T-helper 1 cell treated with Interleukin-12 subunit alpha and Interleukin-12 subunit beta and Interleukin-4 antibody, amounts not matched to agents 30 μg/mL and 1 μg/mL, for 36 hours (primary cell): ENCODE data around the gene RHOB.
"Not testable (repeated sequence)": the region's sequence is repeated elsewhere in the genome, so short reads cannot be mapped to it uniquely, and the experiment has no call there.

Experiments used
- H3K27ac Mint-ChIP-seq: one replicate; pipeline ENCODE4 v1.8.0; 2021; ENCODE audit warnings: mild to moderate bottlenecking, mixed read lengths
- H3K27me3 Mint-ChIP-seq: one replicate; pipeline ENCODE4 v1.8.0; 2021; ENCODE audit warnings: low read depth, mixed read lengths
- H3K36me3 Mint-ChIP-seq: one replicate; pipeline ENCODE4 v1.8.0; 2021; ENCODE audit warnings: low read depth, mixed read lengths
- H3K4me1 Mint-ChIP-seq: one replicate; pipeline ENCODE4 v1.8.0; 2021; ENCODE audit warnings: low read depth, mixed read lengths
- H3K4me3 Mint-ChIP-seq: one replicate; pipeline ENCODE4 v1.8.0; 2021; ENCODE audit warnings: mild to moderate bottlenecking, moderate library complexity, mixed read lengths
- H3K9me3 Mint-ChIP-seq: one replicate; pipeline ENCODE4 v1.8.0; 2021; ENCODE audit warnings: mixed read lengths

The RHOB gene

GRCh38 chr2:20428717-20429490, 18.0 kb upstream of the RHOB start:
- Mint-ChIP-seq H3K27ac (no peak overlapping the region), H3K9me3 (no peaks in the 10 kb centered on the region), H3K36me3 (no peaks in the 10 kb centered on the region), H3K4me3 (no peak overlapping the region), H3K27me3 (no peaks in the 10 kb centered on the region), H3K4me1 (peaks cover 29% of the 10 kb centered on the region)

- H3K9me3 Mint-ChIP-seq = no peaks in the 10 kb centered on the region
- H3K36me3 Mint-ChIP-seq = no peaks in the 10 kb centered on the region
- H3K4me3 Mint-ChIP-seq = no peak overlapping the region
- peaks cover 25% of the 10 kb centered on the region for H3K4me1 Mint-ChIP-seq
- H3K27me3 Mint-ChIP-seq = no peaks in the 10 kb centered on the region
- no peak overlapping the region for H3K27ac Mint-ChIP-seq
Observed at GRCh38 chr2:20429528-20429927, 17.3 kb upstream of the RHOB start.

GRCh38 chr2:20430035-20430434, 16.8 kb upstream of the RHOB start:
- Mint-ChIP-seq H3K9me3 (no peaks in the 10 kb centered on the region), H3K27me3 (peaks cover 2% of the 10 kb centered on the region), H3K4me3 (no peak overlapping the region), H3K27ac (no peak overlapping the region), H3K4me1 (peaks cover 20% of the 10 kb centered on the region), H3K36me3 (no peaks in the 10 kb centered on the region)

GRCh38 chr2:20430461-20431300, 16.2 kb upstream of the RHOB start:
- Mint-ChIP-seq H3K27me3 (peaks cover 3% of the 10 kb centered on the region), H3K4me1 (peaks cover 16% of the 10 kb centered on the region), H3K36me3 (no peaks in the 10 kb centered on the region)

GRCh38 chr2:20431301-20431698, 15.6 kb upstream of the RHOB start:
- H3K4me1 Mint-ChIP-seq = peaks cover 16% of the 10 kb centered on the region
- H3K9me3 Mint-ChIP-seq = no peaks in the 10 kb centered on the region
- no peak overlapping the region for H3K4me3 Mint-ChIP-seq
- no peak overlapping the region for H3K27ac Mint-ChIP-seq
- H3K27me3 Mint-ChIP-seq = peaks cover 3% of the 10 kb centered on the region
- no peaks in the 10 kb centered on the region for H3K36me3 Mint-ChIP-seq

More at GRCh38 chr2:20430461-20431300, 16.2 kb upstream of the RHOB start:
- Mint-ChIP-seq H3K27ac (peak overlapping the region; percentile 26), H3K9me3 (no peaks in the 10 kb centered on the region), H3K4me3 (no peak overlapping the region)

- Mint-ChIP-seq H3K36me3 (no peaks in the 10 kb centered on the region), H3K4me1 (peaks cover 16% of the 10 kb centered on the region), H3K27ac (no peak overlapping the region), H3K27me3 (peaks cover 4% of the 10 kb centered on the region), H3K4me3 (no peak overlapping the region), H3K9me3 (no peaks in the 10 kb centered on the region)
Observed at GRCh38 chr2:20431772-20432171, 15.1 kb upstream of the RHOB start.

- Mint-ChIP-seq H3K9me3 (no peaks in the 10 kb centered on the region), H3K4me1 (peaks cover 16% of the 10 kb centered on the region), H3K36me3 (no peaks in the 10 kb centered on the region), H3K27me3 (peaks cover 13% of the 10 kb centered on the region), H3K4me3 (no peak overlapping the region), H3K27ac (no peak overlapping the region)
Observed at GRCh38 chr2:20432714-20433113, 14.2 kb upstream of the RHOB start.

GRCh38 chr2:20433249-20433648, 13.6 kb upstream of the RHOB start:
- Mint-ChIP-seq H3K36me3 (no peaks in the 10 kb centered on the region), H3K4me3 (no peak overlapping the region), H3K9me3 (no peaks in the 10 kb centered on the region), H3K27ac (no peak overlapping the region), H3K27me3 (peaks cover 16% of the 10 kb centered on the region), H3K4me1 (peaks cover 16% of the 10 kb centered on the region)

GRCh38 chr2:20433946-20434553, 12.8 kb upstream of the RHOB start:
- peaks cover 24% of the 10 kb centered on the region for H3K27me3 Mint-ChIP-seq
- H3K9me3 Mint-ChIP-seq = no peaks in the 10 kb centered on the region
- H3K36me3 Mint-ChIP-seq = no peaks in the 10 kb centered on the region
- H3K4me1 Mint-ChIP-seq = peaks cover 16% of the 10 kb centered on the region
- H3K27ac Mint-ChIP-seq = no peak overlapping the region
- H3K4me3 Mint-ChIP-seq = no peak overlapping the region

- no peaks in the 10 kb centered on the region for H3K9me3 Mint-ChIP-seq
- H3K27ac Mint-ChIP-seq = no peak overlapping the region
- H3K4me1 Mint-ChIP-seq = peaks cover 14% of the 10 kb centered on the region
- H3K36me3 Mint-ChIP-seq = no peaks in the 10 kb centered on the region
- H3K27me3 Mint-ChIP-seq = peaks cover 31% of the 10 kb centered on the region
- no peak overlapping the region for H3K4me3 Mint-ChIP-seq
Observed at GRCh38 chr2:20434588-20435294, 12.1 kb upstream of the RHOB start.

- H3K4me3 Mint-ChIP-seq, H3K9me3 Mint-ChIP-seq, H3K27ac Mint-ChIP-seq, H3K36me3 Mint-ChIP-seq, H3K4me1 Mint-ChIP-seq: not testable (repeated sequence)
- H3K27me3 Mint-ChIP-seq = peaks cover 31% of the 10 kb centered on the region
Observed at GRCh38 chr2:20435456-20435855, 11.4 kb upstream of the RHOB start.

GRCh38 chr2:20436716-20437470, 10.0 kb upstream of the RHOB start:
- Mint-ChIP-seq H3K4me1 (peaks cover 3% of the 10 kb centered on the region), H3K36me3 (no peaks in the 10 kb centered on the region), H3K9me3 (no peaks in the 10 kb centered on the region), H3K4me3 (no peak overlapping the region), H3K27ac (no peak overlapping the region), H3K27me3 (peaks cover 31% of the 10 kb centered on the region)

- Mint-ChIP-seq H3K27ac (no peak overlapping the region), H3K27me3 (peaks cover 35% of the 10 kb centered on the region), H3K9me3 (no peaks in the 10 kb centered on the region), H3K36me3 (no peaks in the 10 kb centered on the region), H3K4me3 (no peak overlapping the region), H3K4me1 (peaks cover 3% of the 10 kb centered on the region)
Observed at GRCh38 chr2:20438334-20439192, 8.3 kb upstream of the RHOB start.
